Lower lobe of right lung (tissue), 2 donors: ENCODE data around the gene BCL11A. TPM values are rescaled to one million over a fixed set of nuclear protein-coding genes. Genes with fewer than 3 reads are reported as not detected.

ENCODE experiments used
- ATAC-seq, 2 donors: fragments of 200-7000 bp; cut with Tn5 transposase; one replicate each; pipeline ENCODE4 v1.9.1; 2020 to 2022; ENCODE audit warnings: mild to moderate bottlenecking in 2 of 2, moderate library complexity in 2 of 2
- DNase-seq: peaks from one replicate; pipeline ENCODE4 v3.0.0-alpha.2; 2020
- H3K27ac ChIP-seq: fragments of 200-600 bp; one replicate; pipeline ENCODE4 v1.8.0; 2022
- H3K27me3 ChIP-seq: fragments of 200-600 bp; one replicate; pipeline ENCODE4 v1.8.0; 2022; ENCODE audit warnings: low read depth
- H3K36me3 ChIP-seq: fragments of 200-600 bp; one replicate; pipeline ENCODE4 v1.8.0; 2022; ENCODE audit warnings: mild to moderate bottlenecking
- H3K4me1 ChIP-seq: fragments of 200-600 bp; one replicate; pipeline ENCODE4 v1.8.0; 2022
- H3K4me3 ChIP-seq: fragments of 200-600 bp; one replicate; pipeline ENCODE4 v1.8.0; 2022; ENCODE audit warnings: mild to moderate bottlenecking
- H3K9me3 ChIP-seq: fragments of 200-600 bp; one replicate; pipeline ENCODE4 v1.8.0; 2022
- intact Hi-C: fragments of 100-400 bp; cut with DNase I; formaldehyde crosslinking; loops from one replicate; pipeline ENCODE4 v1.11.0; 2022
- total RNA-seq: library from RNA; stranded (reverse); fragmentation: NEBNext Ultra II Directional; extraction: Animal tissue kit (Norgen Biotek cat#: 25700); gene quantifications from one replicate; pipeline ENCODE4 v1.2.1, GENCODE V29; 2021
- TF ChIP-seq, protein P1 (sequence below): fragments of 200-600 bp; IDR thresholded peaks from one replicate; pipeline ENCODE4 v1.8.0; 2022; ENCODE audit warnings: antibody characterized with exemption, mild to moderate bottlenecking
- donor health status: DM: no; HTN: yes; CAD: no; lungs with severe emphysema.

The BCL11A gene
- total RNA-seq, 1 donor from 2014 or later = 9.7 TPM

DNA sequence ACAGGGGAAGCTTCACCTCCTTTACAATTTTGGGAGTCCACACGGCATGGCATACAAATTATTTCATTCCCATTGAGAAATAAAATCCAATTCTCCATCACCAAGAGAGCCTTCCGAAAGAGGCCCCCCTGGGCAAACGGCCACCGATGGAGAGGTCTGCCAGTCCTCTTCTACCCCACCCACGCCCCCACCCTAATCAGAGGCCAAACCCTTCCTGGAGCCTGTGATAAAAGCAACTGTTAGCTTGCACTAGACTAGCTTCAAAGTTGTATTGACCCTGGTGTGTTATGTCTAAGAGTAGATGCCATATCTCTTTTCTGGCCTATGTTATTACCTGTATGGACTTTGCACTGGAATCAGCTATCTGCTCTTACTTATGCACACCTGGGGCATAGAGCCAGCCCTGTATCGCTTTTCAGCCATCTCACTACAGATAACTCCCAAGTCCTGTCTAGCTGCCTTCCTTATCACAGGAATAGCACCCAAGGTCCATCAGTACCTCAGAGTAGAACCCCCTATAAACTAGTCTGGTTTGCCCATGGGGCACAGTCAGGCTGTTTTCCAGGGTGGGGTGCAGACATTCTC is 58.3 kb downstream of the BCL11A start:
- TF ChIP-seq, protein P1, sequence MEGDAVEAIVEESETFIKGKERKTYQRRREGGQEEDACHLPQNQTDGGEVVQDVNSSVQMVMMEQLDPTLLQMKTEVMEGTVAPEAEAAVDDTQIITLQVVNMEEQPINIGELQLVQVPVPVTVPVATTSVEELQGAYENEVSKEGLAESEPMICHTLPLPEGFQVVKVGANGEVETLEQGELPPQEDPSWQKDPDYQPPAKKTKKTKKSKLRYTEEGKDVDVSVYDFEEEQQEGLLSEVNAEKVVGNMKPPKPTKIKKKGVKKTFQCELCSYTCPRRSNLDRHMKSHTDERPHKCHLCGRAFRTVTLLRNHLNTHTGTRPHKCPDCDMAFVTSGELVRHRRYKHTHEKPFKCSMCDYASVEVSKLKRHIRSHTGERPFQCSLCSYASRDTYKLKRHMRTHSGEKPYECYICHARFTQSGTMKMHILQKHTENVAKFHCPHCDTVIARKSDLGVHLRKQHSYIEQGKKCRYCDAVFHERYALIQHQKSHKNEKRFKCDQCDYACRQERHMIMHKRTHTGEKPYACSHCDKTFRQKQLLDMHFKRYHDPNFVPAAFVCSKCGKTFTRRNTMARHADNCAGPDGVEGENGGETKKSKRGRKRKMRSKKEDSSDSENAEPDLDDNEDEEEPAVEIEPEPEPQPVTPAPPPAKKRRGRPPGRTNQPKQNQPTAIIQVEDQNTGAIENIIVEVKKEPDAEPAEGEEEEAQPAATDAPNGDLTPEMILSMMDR = no peak
- no peak overlapping the region for H3K4me3 ChIP-seq
- H3K27me3 ChIP-seq = no peaks in the 10 kb centered on the region
- ATAC-seq = no peak
- no peaks in the 10 kb centered on the region for H3K9me3 ChIP-seq
- no peak for DNase-seq
- H3K4me1 ChIP-seq = no peaks in the 10 kb centered on the region
- intact Hi-C loops = no loop called here
- H3K36me3 ChIP-seq = no peaks in the 10 kb centered on the region
- H3K27ac ChIP-seq = no peak overlapping the region

DNA sequence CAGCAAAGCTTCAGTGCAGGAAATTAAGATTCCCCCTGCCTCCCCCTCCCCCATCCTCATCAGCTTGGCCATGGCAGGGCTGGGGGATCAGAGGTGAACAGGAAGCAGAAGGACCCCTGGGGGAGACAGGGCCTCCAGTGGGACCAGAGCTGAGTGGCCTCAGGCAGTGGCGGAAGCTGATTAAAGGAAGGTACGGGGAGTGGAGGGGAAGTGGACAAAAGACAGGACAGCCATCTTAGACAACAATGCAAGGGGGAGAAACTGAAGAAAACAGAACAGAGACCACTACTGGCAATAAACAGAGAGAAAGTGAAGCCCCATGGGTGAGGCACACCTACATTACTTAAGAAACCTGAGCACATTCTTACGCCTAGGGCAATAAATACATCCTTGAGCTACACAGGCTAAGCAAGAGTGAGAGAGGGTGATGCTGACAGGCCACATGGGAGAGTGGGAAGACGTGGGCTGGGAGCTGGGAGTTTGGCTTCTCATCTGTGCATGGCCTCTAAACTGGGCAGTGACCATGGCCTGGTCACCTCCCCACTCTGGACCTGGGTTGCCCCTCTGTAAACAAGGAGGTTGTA is 59.6 kb downstream of the BCL11A start:
- intact Hi-C loops = no loop called here
- no peaks in the 10 kb centered on the region for H3K4me1 ChIP-seq
- H3K36me3 ChIP-seq = no peaks in the 10 kb centered on the region
- DNase-seq (no peak), ATAC-seq (no peak)
- H3K4me3 ChIP-seq = no peak overlapping the region
- TF ChIP-seq, protein P1 = no peak
- no peaks in the 10 kb centered on the region for H3K27me3 ChIP-seq
- H3K27ac ChIP-seq = no peak overlapping the region
- no peaks in the 10 kb centered on the region for H3K9me3 ChIP-seq

DNA sequence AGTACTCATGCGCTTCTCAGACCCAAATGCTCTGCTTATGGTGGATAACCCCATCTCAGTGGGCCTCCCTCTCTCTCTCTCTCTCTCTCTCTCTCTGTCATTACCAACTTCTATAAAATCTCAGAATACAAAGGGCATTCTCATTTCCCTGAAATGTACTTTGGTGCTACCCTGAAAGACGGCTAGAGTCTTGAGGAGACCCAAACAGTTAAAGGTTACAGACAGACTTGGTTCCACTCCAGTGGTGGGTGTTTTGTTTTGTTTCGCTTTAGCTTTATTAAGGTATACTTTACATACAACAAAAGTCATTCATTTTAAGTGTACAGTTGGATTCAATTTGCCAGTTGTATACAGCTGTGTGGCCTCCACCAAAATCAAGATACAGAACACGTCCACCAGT is 60.9 kb downstream of the BCL11A start:
- no peak for ATAC-seq

DNA sequence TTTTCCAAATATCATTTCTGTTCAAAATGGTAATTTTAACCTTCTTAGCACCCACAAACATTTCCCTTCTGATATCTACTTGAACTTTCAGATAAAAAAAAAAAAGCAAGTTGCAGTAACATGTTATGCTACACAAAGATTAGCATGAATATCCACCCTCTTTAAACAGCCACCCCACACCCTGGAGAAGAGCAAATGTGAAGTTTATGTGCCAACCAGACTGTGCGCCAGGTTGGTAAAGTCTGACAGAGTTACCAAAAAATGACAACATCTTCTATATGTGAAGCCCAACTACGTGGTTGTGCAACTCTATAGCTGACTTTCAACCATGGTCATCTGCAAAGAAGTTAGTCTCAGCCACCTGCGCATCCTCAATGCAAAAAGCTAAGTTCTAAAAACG is 62.6 kb downstream of the BCL11A start:
- ATAC-seq = no peak

More for the DNA sequence above, 60.9 kb downstream of the BCL11A start:
- intact Hi-C loops = no loop called here
- Histone ChIP-seq H3K4me1 (no peaks in the 10 kb centered on the region), H3K27me3 (no peaks in the 10 kb centered on the region), H3K36me3 (no peaks in the 10 kb centered on the region), H3K27ac (no peak overlapping the region), H3K4me3 (no peak overlapping the region), H3K9me3 (no peaks in the 10 kb centered on the region)
- TF ChIP-seq, protein P1 = no peak
- no peak for DNase-seq

DNA sequence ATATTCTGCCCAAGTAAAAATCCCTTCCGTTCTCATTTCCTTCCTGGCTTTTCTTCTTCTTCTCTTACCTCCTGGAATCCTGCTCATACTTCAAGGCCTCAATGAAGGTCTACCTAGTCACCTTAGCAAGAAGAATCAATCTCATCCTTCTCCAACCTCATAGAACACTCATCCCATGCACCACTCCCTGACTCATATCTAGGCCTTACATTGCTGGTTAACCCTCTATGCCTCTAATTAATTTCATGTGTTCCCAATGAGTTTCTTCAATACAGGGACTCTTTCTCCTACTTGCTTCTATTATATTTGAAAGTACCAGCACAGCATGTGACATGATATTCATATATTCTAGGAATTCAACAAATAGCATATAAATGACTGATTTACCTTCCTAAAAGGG is 63.0 kb downstream of the BCL11A start:
- Histone ChIP-seq H3K36me3 (no peaks in the 10 kb centered on the region), H3K4me3 (no peak overlapping the region), H3K9me3 (no peaks in the 10 kb centered on the region), H3K27ac (no peak overlapping the region), H3K4me1 (peaks cover under 1% of the 10 kb centered on the region), H3K27me3 (no peaks in the 10 kb centered on the region)
- intact Hi-C loops = no loop called here
- DNase-seq (no peak), ATAC-seq (no peak)
- TF ChIP-seq, protein P1 = no peak

More for the DNA sequence above, 62.6 kb downstream of the BCL11A start:
- TF ChIP-seq, protein P1 = no peak
- H3K4me3 ChIP-seq = no peak overlapping the region
- no peaks in the 10 kb centered on the region for H3K27me3 ChIP-seq
- no peak for DNase-seq
- H3K27ac ChIP-seq = no peak overlapping the region
- no peaks in the 10 kb centered on the region for H3K36me3 ChIP-seq
- H3K4me1 ChIP-seq = no peaks in the 10 kb centered on the region
- H3K9me3 ChIP-seq = no peaks in the 10 kb centered on the region
- intact Hi-C loops = no loop called here
